Thyroid gland (tissue), 4 donors: ENCODE results near the gene TBR1. TPM values are rescaled to one million over a fixed set of nuclear protein-coding genes. Genes with fewer than 3 reads are reported as not detected.

ENCODE experiments used
- DNase-seq, 2 donors: peaks; one replicate each; pipeline ENCODE4 v3.0.0-alpha.2; 2019
- H3K27ac ChIP-seq, 3 donors: fragments of 200-600 bp; sonication (generic); 1 replicate in 2 of 3; 2 replicates in 1 of 3; pipeline ENCODE4 v1.5.1; 2016 to 2019; ENCODE audit warnings: mild to moderate bottlenecking in 1 of 3, moderate library complexity in 1 of 3
- H3K27me3 ChIP-seq: fragments of 200-600 bp; sonication (generic); one replicate; pipeline ENCODE4 v1.5.1; 2019
- H3K36me3 ChIP-seq, 2 donors: fragments of 200-600 bp; sonication (generic); one replicate each; pipeline ENCODE4 v1.5.1; 2016 to 2019
- H3K4me1 ChIP-seq, 2 donors: fragments of 200-600 bp; sonication (generic); one replicate each; pipeline ENCODE4 v1.5.1; 2017 to 2019
- H3K4me3 ChIP-seq, 3 donors: fragments of 200-600 bp; sonication (generic); replicated peaks in 1 of 3; 1 replicate in 2 of 3; 2 replicates in 1 of 3; pipeline ENCODE4 v1.5.1; 2016; ENCODE audit warnings: mild to moderate bottlenecking in 1 of 3
- H3K9me3 ChIP-seq: fragments of 200-600 bp; sonication (generic); one replicate; pipeline ENCODE4 v1.5.1; 2017
- CTCF ChIP-seq, 6 experiments: fragments of 200-600 bp in 3 of 6; fragments of 450-650 bp in 3 of 6; sonication (generic) in 3 of 6; IDR thresholded peaks; one replicate each; pipeline ENCODE4 v1.5.1; 2016 to 2019; ENCODE audit warnings: antibody characterized with exemption in 6 of 6, mild to moderate bottlenecking in 2 of 6, inconsistent platforms in 1 of 6, moderate library complexity in 1 of 6
- POLR2A ChIP-seq, 2 donors: fragments of 450-650 bp; IDR thresholded peaks; one replicate each; pipeline ENCODE4 v1.6.1; 2017; ENCODE audit warnings: antibody characterized with exemption in 2 of 2, mild to moderate bottlenecking in 2 of 2, moderate library complexity in 1 of 2
- WGBS, 2 donors: methylation state at CpG; one replicate each; pipeline ENCODE4 v1.1.5; 2017; 5-methylcytosine and 5-hydroxymethylcytosine counted together
- intact Hi-C: fragments of 100-400 bp; cut with DNase I; formaldehyde crosslinking; loops from one replicate; pipeline ENCODE4 v1.15.1; 2023
- total RNA-seq, 4 donors: library from RNA; depleted of rRNA; stranded (reverse); fragments of >200 nt; gene quantifications; one replicate each; pipeline ENCODE4 v1.2.3, GENCODE V29; 2016

The TBR1 gene
- total RNA-seq, 4 donors from 2014 or later = 0.11 TPM; not detected in 3

- intact Hi-C loops = no loop called here
- no peak for DNase-seq
- Histone ChIP-seq H3K27ac (no peak overlapping the region), H3K27me3 (no peaks in the 10 kb centered on the region), H3K4me1 (peaks cover 4 to 5% of the 10 kb centered on the region in 2 donors), H3K9me3 (no peaks in the 10 kb centered on the region), H3K4me3 (no peak overlapping the region), H3K36me3 (no peaks in the 10 kb centered on the region)
- TF ChIP-seq POLR2A (IDR thresholded peaks at IDR 0.05) = no peak
- no peak for TF ChIP-seq CTCF (IDR thresholded peaks at IDR 0.05)
These were observed 42.2 kb upstream of the TBR1 start for GRCh38 chr2:161373942-161374341.

GRCh38 chr2:161374446-161374845 is 41.7 kb upstream of the TBR1 start:
- TF ChIP-seq CTCF (IDR thresholded peaks at IDR 0.05) (no peak), POLR2A (IDR thresholded peaks at IDR 0.05) (no peak)
- 95 to 96% methylated on average over 1 of the region's 1 CpG for WGBS, 2 donors
- no peak for DNase-seq
- no peaks in the 10 kb centered on the region for H3K27me3 ChIP-seq
- no peak overlapping the region for H3K4me3 ChIP-seq
- peaks cover 4 to 5% of the 10 kb centered on the region in 2 donors for H3K4me1 ChIP-seq
- H3K36me3 ChIP-seq = no peaks in the 10 kb centered on the region
- no peaks in the 10 kb centered on the region for H3K9me3 ChIP-seq
- no peak overlapping the region for H3K27ac ChIP-seq
- intact Hi-C loops = no loop called here

- H3K27ac ChIP-seq = no peak overlapping the region
- H3K36me3 ChIP-seq = no peaks in the 10 kb centered on the region
- H3K27me3 ChIP-seq = no peaks in the 10 kb centered on the region
- no peak overlapping the region for H3K4me3 ChIP-seq
- DNase-seq = peak; percentile 6 to 44
- no peaks in the 10 kb centered on the region for H3K9me3 ChIP-seq
- TF ChIP-seq POLR2A (IDR thresholded peaks at IDR 0.05) (no peak), CTCF (IDR thresholded peaks at IDR 0.05) (no peak)
- 93 to 95% methylated on average over 2 of the region's 2 CpGs for WGBS, 2 donors
- H3K4me1 ChIP-seq = peaks cover under 1 to 1% of the 10 kb centered on the region in 2 donors
- intact Hi-C loops = no loop called here
These were observed 36.4 kb upstream of the TBR1 start for GRCh38 chr2:161379740-161380139.

- no peak for TF ChIP-seq POLR2A (IDR thresholded peaks at IDR 0.05)
- TF ChIP-seq CTCF (IDR thresholded peaks at IDR 0.05) = no peak
- intact Hi-C loops = no loop called here
These were observed 34.6 kb upstream of the TBR1 start for GRCh38 chr2:161381546-161381945.

GRCh38 chr2:161382747-161383146 is 33.4 kb upstream of the TBR1 start:
- Histone ChIP-seq H3K27ac (no peak overlapping the region), H3K27me3 (no peaks in the 10 kb centered on the region), H3K4me1 (no peaks in the 10 kb centered on the region), H3K4me3 (no peak overlapping the region), H3K9me3 (no peaks in the 10 kb centered on the region), H3K36me3 (no peaks in the 10 kb centered on the region)
- no peak for TF ChIP-seq CTCF (IDR thresholded peaks at IDR 0.05)
- TF ChIP-seq POLR2A (IDR thresholded peaks at IDR 0.05) = no peak
- intact Hi-C loops = no loop called here
- whole genome bisulfite sequencing, 2 donors = 95 to 96% methylated on average over 4 of the region's 4 CpGs
- no peak for DNase-seq

More at GRCh38 chr2:161381546-161381945, 34.6 kb upstream of the TBR1 start:
- Histone ChIP-seq H3K27me3 (no peaks in the 10 kb centered on the region), H3K27ac (no peak overlapping the region), H3K9me3 (no peaks in the 10 kb centered on the region), H3K4me3 (no peak overlapping the region), H3K4me1 (no peaks in the 10 kb centered on the region), H3K36me3 (no peaks in the 10 kb centered on the region)
- 86 to 90% methylated on average over 3 of the region's 3 CpGs for whole genome bisulfite sequencing, 2 donors
- DNase-seq = no peak
